Transverse colon (tissue), 4 donors: ENCODE measurements around the gene BAG1. TPM values are rescaled to one million over a fixed set of nuclear protein-coding genes. Genes with fewer than 3 reads are reported as not detected.

Experiments used
- DNase-seq: peaks from one replicate; pipeline ENCODE4 v3.0.0-alpha.2; 2019
- H3K27ac ChIP-seq, 4 donors: fragments of 200-600 bp; sonication (generic); 2 replicates each; pipeline ENCODE4 v1.5.1; 2016 to 2018; ENCODE audit warnings: inconsistent platforms in 4 of 4
- H3K27me3 ChIP-seq: fragments of 200-600 bp; sonication (generic); 2 replicates; pipeline ENCODE4 v1.5.1; 2017; ENCODE audit warnings: inconsistent platforms
- H3K36me3 ChIP-seq, 4 donors: fragments of 200-600 bp; sonication (generic); 2 replicates each; pipeline ENCODE4 v1.5.1; 2017 to 2019; ENCODE audit warnings: inconsistent platforms in 4 of 4
- H3K4me1 ChIP-seq, 4 donors: fragments of 200-600 bp; sonication (generic); 2 replicates each; pipeline ENCODE4 v1.5.1; 2017 to 2020; ENCODE audit warnings: inconsistent platforms in 4 of 4
- H3K4me3 ChIP-seq, 4 donors: fragments of 200-600 bp; sonication (generic); 1 replicate in 1 of 4; 2 replicates in 3 of 4; pipeline versions ENCODE4 v1.5.1 to v1.6.1; 2017 to 2019; ENCODE audit warnings: inconsistent platforms in 4 of 4
- H3K9me3 ChIP-seq, 2 donors: fragments of 200-600 bp; sonication (generic); 2 replicates each; pipeline ENCODE4 v1.5.1; 2017 to 2019; ENCODE audit warnings: inconsistent platforms in 2 of 2
- CTCF ChIP-seq, 5 experiments: fragments of 200-600 bp in 3 of 5; fragments of 450-650 bp in 2 of 5; sonication (generic) in 3 of 5; IDR thresholded peaks; 1 replicate in 2 of 5; 2 replicates in 3 of 5; pipeline ENCODE4 v1.5.1; 2016 to 2017; ENCODE audit warnings: antibody characterized with exemption in 5 of 5, inconsistent platforms in 3 of 5, mild to moderate bottlenecking in 2 of 5, moderate library complexity in 1 of 5
- EP300 ChIP-seq: sonication (generic); formaldehyde crosslinking; IDR thresholded peaks from one replicate; pipeline ENCODE4 v1.6.1; 2017; ENCODE audit warnings: antibody characterized with exemption, low read depth
- POLR2A ChIP-seq: fragments of 450-650 bp; IDR thresholded peaks from one replicate; pipeline ENCODE4 v1.6.1; 2016; ENCODE audit warnings: antibody characterized with exemption, mild to moderate bottlenecking, moderate library complexity
- POLR2AphosphoS5 ChIP-seq, 3 donors: sonication (generic); formaldehyde crosslinking; IDR thresholded peaks; one replicate each; pipeline ENCODE4 v1.6.1; 2016; ENCODE audit warnings: antibody characterized with exemption in 3 of 3
- WGBS, 2 donors: methylation state at CpG; one replicate each; pipeline ENCODE4 v1.1.5; 2018; ENCODE audit warnings: low coverage in 1 of 2; 5-methylcytosine and 5-hydroxymethylcytosine counted together
- in situ Hi-C, 4 donors: fragments of 200-750 bp; cut with MboI; loops; one replicate each; pipeline versions ENCODE4 v1.15.0 to v1.15.1; 2017; ENCODE audit warnings: low sequenced_read_pairs in 3 of 4, low pct_ligation_motif_present in 1 of 4, low pct_unique_long_range_greater_than_20kb in 1 of 4
- intact Hi-C: fragments of 100-400 bp; cut with DNase I; formaldehyde crosslinking; loops from one replicate; pipeline ENCODE4 v1.15.1; 2023; ENCODE audit warnings: low total_unique reads
- total RNA-seq, 4 donors: library from RNA; depleted of rRNA; stranded (reverse); fragments of >200 nt; gene quantifications; one replicate each; pipeline ENCODE4 v1.1.0, GENCODE V29; 2016

Gene BAG1
- total RNA-seq, 4 donors from 2014 or later, result 73.2 to 185 (median 131) TPM

GRCh38 chr9:33297432-33297831, 32.9 kb upstream of the BAG1 start:
- peaks cover 38 to 76% (median 48%) of the 10 kb centered on the region in 4 donors for H3K4me1 ChIP-seq
- H3K9me3 ChIP-seq, result no peaks in the 10 kb centered on the region
- in situ Hi-C loops (no loop called here), intact Hi-C loops (no loop called here)
- peaks cover 0 to 56% (median 27%) of the 10 kb centered on the region in 4 donors for H3K36me3 ChIP-seq
- no peak for TF ChIP-seq CTCF (IDR thresholded peaks at IDR 0.05)
- peak in 2 of 3 donors; percentile 9 to 59 for TF ChIP-seq POLR2AphosphoS5 (IDR thresholded peaks at IDR 0.05)
- WGBS, 2 donors, result 20 to 40% methylated on average over 1 of the region's 1 CpG
- H3K27me3 ChIP-seq, result no peaks in the 10 kb centered on the region
- peak overlapping the region; percentile 65 to 77 (median 72) for H3K27ac ChIP-seq
- DNase-seq, result peak; percentile 80
- H3K4me3 ChIP-seq, result peak overlapping the region in 1 of 4 donors; percentile 5

- H3K36me3 ChIP-seq, result peaks cover 0 to 40% (median 19%) of the 10 kb centered on the region in 4 donors
- no peak for DNase-seq
- peak overlapping the region in 3 of 4 donors; percentile 71 to 77 (median 72) for H3K27ac ChIP-seq
- in situ Hi-C loops, result no loop called here
- H3K9me3 ChIP-seq, result no peaks in the 10 kb centered on the region
- TF ChIP-seq EP300 (no peak), POLR2A (no peak), CTCF (IDR thresholded peaks at IDR 0.05) (no peak), POLR2AphosphoS5 (IDR thresholded peaks at IDR 0.05) (no peak)
- H3K4me1 ChIP-seq, result peaks cover 38 to 89% (median 62%) of the 10 kb centered on the region in 4 donors
- WGBS, 2 donors, result 72 to 95% methylated on average over 2 of the region's 2 CpGs
- H3K27me3 ChIP-seq, result no peaks in the 10 kb centered on the region
- intact Hi-C loops, result no loop called here
- no peak overlapping the region for H3K4me3 ChIP-seq
Observed at GRCh38 chr9:33295571-33295970, 31.1 kb upstream of the BAG1 start.

- intact Hi-C loops, result no loop called here
Observed at GRCh38 chr9:33294670-33295432, 30.3 kb upstream of the BAG1 start.

GRCh38 chr9:33293782-33294181, 29.3 kb upstream of the BAG1 start:
- Histone ChIP-seq H3K27ac (no peak overlapping the region), H3K27me3 (no peaks in the 10 kb centered on the region), H3K4me3 (no peak overlapping the region), H3K9me3 (no peaks in the 10 kb centered on the region), H3K36me3 (peaks cover 0 to 32% (median 13%) of the 10 kb centered on the region in 4 donors), H3K4me1 (peaks cover 43 to 84% (median 69%) of the 10 kb centered on the region in 4 donors)
- in situ Hi-C loops, result no loop called here
- TF ChIP-seq EP300, result no peak
- TF ChIP-seq CTCF (IDR thresholded peaks at IDR 0.05), result no peak
- no peak for TF ChIP-seq POLR2A
- no peak for TF ChIP-seq POLR2AphosphoS5 (IDR thresholded peaks at IDR 0.05)
- intact Hi-C loops, result no loop called here
- WGBS, 2 donors, result 52 to 63% methylated on average over 2 of the region's 2 CpGs
- no peak for DNase-seq

More at GRCh38 chr9:33294670-33295432, 30.3 kb upstream of the BAG1 start:
- TF ChIP-seq EP300 (no peak), POLR2A (no peak), POLR2AphosphoS5 (IDR thresholded peaks at IDR 0.05) (no peak), CTCF (IDR thresholded peaks at IDR 0.05) (no peak)
- in situ Hi-C loops, result no loop called here
- Histone ChIP-seq H3K4me1 (peaks cover 38 to 86% (median 62%) of the 10 kb centered on the region in 4 donors), H3K27me3 (no peaks in the 10 kb centered on the region), H3K9me3 (no peaks in the 10 kb centered on the region), H3K4me3 (no peak overlapping the region), H3K27ac (peak overlapping the region in 2 of 4 donors; percentile 7 to 10), H3K36me3 (peaks cover 0 to 34% (median 16%) of the 10 kb centered on the region in 4 donors)
- WGBS, 2 donors, result 84 to 91% methylated on average over 10 to 12 of the region's 12 CpGs
- DNase-seq, result no peak
